MM.1S (cell line): Measurements from ENCODE around the gene CAPN12.

ENCODE experiments used
- EZH2 ChIP-seq: fragments of 300-600 bp; sonication (generic); optimal IDR thresholded peaks from 2 replicates; pipeline ENCODE3; 2017; ENCODE audit warnings: low read depth, mild to moderate bottlenecking, antibody characterized with exemption, low read length, mixed read lengths
- EZH2phosphoT487 ChIP-seq: fragments of 300-600 bp; sonication (generic); IDR thresholded peaks from 2 replicates; pipeline ENCODE4 v1.6.1; 2018; ENCODE audit warnings: antibody characterized with exemption, low read length
- TF ChIP-seq, protein P1 (sequence below): fragments of 300-600 bp; sonication (generic); IDR thresholded peaks from 2 replicates; pipeline ENCODE4 v1.5.1; 2016; ENCODE audit warnings: antibody characterized with exemption, low read length, mixed read lengths

DNA sequence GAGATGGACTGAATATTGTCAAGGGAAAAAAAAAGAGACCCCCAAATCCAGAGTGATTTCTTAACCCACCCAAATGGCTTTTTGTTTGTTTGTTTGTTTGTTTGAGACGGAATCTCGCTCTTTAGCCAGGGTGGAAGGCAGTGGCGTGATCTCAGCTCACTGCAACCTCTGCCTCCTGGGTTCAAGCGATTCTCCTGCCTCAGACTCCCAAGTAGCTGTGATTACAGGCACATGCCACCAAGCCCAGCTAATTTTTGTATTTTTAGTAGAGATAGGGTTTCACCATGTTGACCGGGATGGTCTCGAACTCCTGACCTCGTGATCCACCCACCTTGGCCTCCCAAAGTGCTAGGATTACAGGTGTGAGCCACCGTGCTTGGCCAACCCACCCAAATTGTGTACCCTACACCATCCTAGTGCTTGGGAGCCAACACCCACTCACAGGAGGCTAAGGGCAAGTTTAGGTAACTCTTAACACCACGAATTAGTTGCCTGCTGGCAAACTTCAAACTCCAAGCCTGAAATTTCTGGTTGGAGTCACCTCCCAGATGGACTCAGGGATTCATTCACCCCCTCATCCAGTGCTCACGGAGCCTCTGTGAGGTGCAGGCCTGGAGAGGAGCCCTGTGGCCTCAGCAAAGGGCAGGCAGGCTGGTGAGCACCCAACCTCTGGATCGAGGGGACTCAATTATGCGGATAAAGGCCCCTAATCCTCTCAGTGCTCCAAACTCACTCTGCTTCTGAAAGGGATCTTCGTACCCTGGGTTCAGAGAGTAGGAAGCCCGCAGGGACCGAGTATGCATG lies 59.2 kb downstream of the CAPN12 start:
- TF ChIP-seq, protein P1, sequence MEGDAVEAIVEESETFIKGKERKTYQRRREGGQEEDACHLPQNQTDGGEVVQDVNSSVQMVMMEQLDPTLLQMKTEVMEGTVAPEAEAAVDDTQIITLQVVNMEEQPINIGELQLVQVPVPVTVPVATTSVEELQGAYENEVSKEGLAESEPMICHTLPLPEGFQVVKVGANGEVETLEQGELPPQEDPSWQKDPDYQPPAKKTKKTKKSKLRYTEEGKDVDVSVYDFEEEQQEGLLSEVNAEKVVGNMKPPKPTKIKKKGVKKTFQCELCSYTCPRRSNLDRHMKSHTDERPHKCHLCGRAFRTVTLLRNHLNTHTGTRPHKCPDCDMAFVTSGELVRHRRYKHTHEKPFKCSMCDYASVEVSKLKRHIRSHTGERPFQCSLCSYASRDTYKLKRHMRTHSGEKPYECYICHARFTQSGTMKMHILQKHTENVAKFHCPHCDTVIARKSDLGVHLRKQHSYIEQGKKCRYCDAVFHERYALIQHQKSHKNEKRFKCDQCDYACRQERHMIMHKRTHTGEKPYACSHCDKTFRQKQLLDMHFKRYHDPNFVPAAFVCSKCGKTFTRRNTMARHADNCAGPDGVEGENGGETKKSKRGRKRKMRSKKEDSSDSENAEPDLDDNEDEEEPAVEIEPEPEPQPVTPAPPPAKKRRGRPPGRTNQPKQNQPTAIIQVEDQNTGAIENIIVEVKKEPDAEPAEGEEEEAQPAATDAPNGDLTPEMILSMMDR: no peak
- no peak for TF ChIP-seq EZH2phosphoT487
- TF ChIP-seq EZH2: no peak
